HepG2 (cell line): ENCODE data around the gene FCRLA. TPM values are rescaled to one million over a fixed set of nuclear protein-coding genes. Genes with fewer than 3 reads are reported as not detected.

Experiments
- ATRX ChIP-seq: sonication (generic); formaldehyde crosslinking; IDR thresholded peaks from 2 replicates; pipeline ENCODE4 v1.4.0; 2020; ENCODE audit warnings: missing genetic modification reagents, borderline replicate concordance
- GATAD1 ChIP-seq: IDR thresholded peaks from 2 replicates; pipeline ENCODE4 v1.6.1; 2016; ENCODE audit warnings: missing genetic modification reagents, missing compliant biosample characterization
- HOXD1 ChIP-seq: sonication (generic); formaldehyde crosslinking; IDR thresholded peaks from 2 replicates; pipeline ENCODE4 v1.5.0; 2020; ENCODE audit warnings: missing genetic modification reagents
- ISL2 ChIP-seq: sonication (generic); formaldehyde crosslinking; IDR thresholded peaks from 2 replicates; pipeline ENCODE4 v1.5.0; 2020; ENCODE audit warnings: missing genetic modification reagents
- MLXIP ChIP-seq: sonication (generic); formaldehyde crosslinking; IDR thresholded peaks from 2 replicates; pipeline ENCODE4 v1.9.0; 2021; ENCODE audit warnings: missing genetic modification reagents, borderline replicate concordance
- MTA3 ChIP-seq: sonication (generic); formaldehyde crosslinking; IDR thresholded peaks from 2 replicates; pipeline ENCODE4 v1.4.0; 2020; ENCODE audit warnings: missing genetic modification reagents
- NFKB2 ChIP-seq: sonication (generic); formaldehyde crosslinking; IDR thresholded peaks from 2 replicates; pipeline ENCODE4 v1.4.0; 2020; ENCODE audit warnings: missing genetic modification reagents, borderline replicate concordance
- NFKBIZ ChIP-seq: IDR thresholded peaks from 2 replicates; pipeline ENCODE4 v1.6.1; 2018; ENCODE audit warnings: missing genetic modification reagents, missing compliant biosample characterization
- PAF1 ChIP-seq: IDR thresholded peaks from 2 replicates; pipeline ENCODE4 v1.6.1; 2016; ENCODE audit warnings: missing genetic modification reagents, missing compliant biosample characterization
- PRDM10 ChIP-seq: sonication (generic); formaldehyde crosslinking; IDR thresholded peaks from 2 replicates; pipeline ENCODE4 v1.4.0; 2020; ENCODE audit warnings: low read depth, missing genetic modification reagents
- RXRA ChIP-seq: sonication (generic); formaldehyde crosslinking; IDR thresholded peaks from 2 replicates; pipeline ENCODE4 v1.5.1; 2020; ENCODE audit warnings: missing genetic modification reagents
- SMC3 ChIP-seq: IDR thresholded peaks from 2 replicates; pipeline ENCODE4 v1.6.1; 2011; ENCODE audit warnings: low read length, improper control_type of control experiment
- SPEN ChIP-seq: sonication (generic); formaldehyde crosslinking; IDR thresholded peaks from 2 replicates; pipeline ENCODE4 v1.5.1; 2020; ENCODE audit warnings: low read depth, mild to moderate bottlenecking, missing genetic modification reagents
- TAF15 ChIP-seq: fragments of 200-400 bp; formaldehyde crosslinking; IDR thresholded peaks from one replicate; pipeline ENCODE4 v1.6.1; 2018; ENCODE audit warnings: mild to moderate bottlenecking, low read depth, low read length; ENCODE audit not compliant: poor library complexity, severe bottlenecking
- UBTF ChIP-seq: sonication (generic); formaldehyde crosslinking; IDR thresholded peaks from 2 replicates; pipeline ENCODE4 v1.4.0; 2020; ENCODE audit warnings: mild to moderate bottlenecking, missing genetic modification reagents
- ZNF12 ChIP-seq: sonication (generic); formaldehyde crosslinking; IDR thresholded peaks from 2 replicates; pipeline ENCODE4 v1.5.0; 2020; ENCODE audit warnings: missing genetic modification reagents
- ZNF414 ChIP-seq: sonication (generic); formaldehyde crosslinking; IDR thresholded peaks from 2 replicates; pipeline ENCODE4 v1.5.0; 2020; ENCODE audit warnings: missing genetic modification reagents
- ZNF784 ChIP-seq: sonication (generic); formaldehyde crosslinking; IDR thresholded peaks from 2 replicates; pipeline ENCODE4 v1.5.1; 2020; ENCODE audit warnings: missing genetic modification reagents, mild to moderate bottlenecking, borderline replicate concordance
- ZNF788 ChIP-seq: sonication (generic); formaldehyde crosslinking; IDR thresholded peaks from 2 replicates; pipeline ENCODE4 v1.5.0; 2020; ENCODE audit warnings: mild to moderate bottlenecking, missing genetic modification reagents, borderline replicate concordance
- polyA plus RNA-seq, 8 experiments: library from polyadenylated mRNA; depleted of rRNA in 3 of 8; stranded (reverse) in 7 of 8; unstranded in 1 of 8; fragments of >200 nt; fragmentation: Illumina TruSeq in 4 of 8; extraction: Trizol in 4 of 8; gene quantifications; 2 replicates each; pipeline versions ENCODE4 v1.2.1 to v1.2.3, GENCODE V29; 2011 to 2016; ENCODE audit warnings: low read depth in 4 of 8, missing spikeins in 1 of 8, mixed read lengths in 1 of 8; ENCODE audit not compliant: insufficient read depth in 1 of 8
- total RNA-seq, 5 experiments: library from RNA; depleted of rRNA; stranded (reverse); fragments of >200 nt; fragmentation: Illumina TruSeq; extraction: Trizol; gene quantifications; 2 replicates each; pipeline ENCODE4 v1.2.3, GENCODE V29; 2016; ENCODE audit warnings: low read depth in 1 of 5

FCRLA gene
- total and polyA plus RNA-seq, 2 of the 13 experiments (the other 11 are each of a cell fraction or from before 2014, with no cell fraction given): not detected

- TF ChIP-seq PRDM10 (CRISPR knock-in tag) (no peak), ZNF788 (CRISPR knock-in tag) (no peak), ISL2 (CRISPR knock-in tag) (0 out of 2 replicates have a peak, but pooled peaks have one; percentile 21), UBTF (CRISPR knock-in tag) (peak; percentile 60), MLXIP (CRISPR knock-in tag) (no peak), GATAD1 (no peak; the same call in 1 of the 2 replicates), TAF15 (no peak), ZNF784 (CRISPR knock-in tag) (no peak), HOXD1 (CRISPR knock-in tag) (0 out of 2 replicates have a peak, but pooled peaks have one; percentile 39), NFKB2 (CRISPR knock-in tag) (no peak; the same call in 1 of the 2 replicates), ZNF414 (no peak), MTA3 (CRISPR knock-in tag) (no peak), SMC3 (no peak), SPEN (CRISPR knock-in tag) (no peak; the same call in 1 of the 2 replicates), ZNF12 (0 out of 2 replicates have a peak, but pooled peaks have one; percentile 16), ATRX (CRISPR knock-in tag) (no peak), PAF1 (CRISPR knock-in tag) (no peak), RXRA (CRISPR knock-in tag) (peak; percentile 50; the same call in 1 of the 2 replicates), NFKBIZ (no peak)
These were observed 19.6 kb downstream of the FCRLA start (continued) for GRCh38 chr1:161726473-161727255.
